AG08395 (cell line): ENCODE data around the gene ERCC1.

Experiments
- DNase-seq: peaks from one replicate; pipeline ENCODE4 v3.0.0; 2012; ENCODE audit warnings: mixed read lengths, low spot score

Gene ERCC1

DNA sequence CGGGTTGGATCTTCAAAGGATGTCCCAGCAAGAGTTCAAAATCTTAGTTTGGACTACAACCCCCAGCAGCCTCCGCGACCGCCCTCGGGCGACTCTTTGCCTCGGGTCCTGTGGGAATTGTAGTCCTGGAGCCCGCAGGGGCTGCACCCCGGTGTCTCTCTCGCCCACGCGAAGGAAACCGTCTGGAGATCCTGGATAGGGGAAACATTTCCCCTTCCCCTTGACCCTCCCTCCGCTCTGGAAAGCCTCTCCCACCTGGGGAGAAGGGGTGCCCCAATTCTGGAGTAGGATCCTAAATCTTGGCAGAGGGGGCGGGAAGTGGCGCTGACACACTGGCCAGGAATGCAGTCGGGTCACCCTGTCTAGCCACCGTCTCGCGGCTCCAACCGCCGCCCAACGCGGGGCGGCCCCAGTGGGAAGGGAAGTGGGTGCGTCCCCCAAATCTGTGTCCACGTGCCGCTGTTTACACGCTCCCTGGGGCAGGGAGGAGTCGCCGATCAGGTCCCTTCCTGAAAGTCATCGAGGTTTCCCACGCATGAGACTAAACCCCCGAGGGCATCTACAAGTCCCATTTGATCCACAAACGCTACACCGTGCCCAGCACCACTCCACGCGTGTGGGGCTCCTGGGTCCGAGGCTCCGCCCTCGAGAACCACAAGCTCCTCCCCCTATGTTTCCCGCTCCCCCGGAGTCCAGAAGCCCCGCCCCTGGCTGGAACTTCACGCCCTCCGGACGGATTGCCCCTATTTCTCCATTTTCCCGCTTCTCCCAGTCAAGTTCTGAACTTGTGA is 18.1 kb downstream of the ERCC1 start:
- peak; percentile 92 for DNase-seq

DNA sequence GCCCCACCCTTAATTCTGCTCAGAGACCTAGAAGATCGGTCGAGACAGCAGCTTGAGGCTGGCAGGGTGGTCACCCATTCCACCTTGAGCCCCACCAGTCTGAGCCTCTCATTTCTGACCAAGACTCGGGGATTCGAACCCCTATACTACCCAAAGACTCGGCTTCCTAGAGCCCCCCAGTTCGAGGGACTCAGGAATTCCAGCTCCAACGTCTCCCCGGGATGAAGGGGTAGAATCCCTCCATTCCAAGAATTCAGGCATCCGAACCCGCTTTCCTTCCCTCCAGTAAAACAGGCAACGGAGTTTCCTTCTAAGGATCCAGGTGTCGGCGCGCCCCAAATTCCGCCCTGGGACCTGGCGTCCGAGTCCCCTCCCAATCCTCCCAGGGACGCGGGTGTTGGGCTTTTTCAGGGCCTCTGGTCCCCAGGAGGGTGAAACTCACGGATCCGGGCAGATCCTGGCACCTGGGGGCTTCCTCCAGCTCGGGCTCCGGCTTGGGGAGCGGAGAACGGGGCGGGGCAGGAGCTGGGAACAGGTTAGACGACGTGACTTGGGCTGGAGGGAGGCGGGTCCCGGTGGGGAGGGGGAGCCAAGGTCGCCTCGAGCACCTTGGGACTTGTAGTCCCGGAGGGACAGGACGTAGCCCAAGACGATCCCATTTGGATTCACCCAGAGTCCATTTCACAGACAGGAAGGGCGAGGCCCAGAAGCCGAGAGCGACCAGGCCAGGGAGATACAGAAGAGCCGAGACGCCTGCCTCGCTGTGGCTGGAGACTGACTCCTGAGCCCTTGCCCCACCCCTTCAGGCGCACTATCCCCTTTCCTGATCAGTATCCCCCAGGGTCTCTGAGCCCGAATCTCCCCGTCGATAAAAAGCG is 18.9 kb downstream of the ERCC1 start, which contains the start of gene PPP1R13L:
Gene PPP1R13L (minus strand): TSS at position 513 of the 878 bp plus-strand sequence. CDS start 6,751 bp downstream, outside the sequence.
- DNase-seq, result peak; percentile 40

DNA sequence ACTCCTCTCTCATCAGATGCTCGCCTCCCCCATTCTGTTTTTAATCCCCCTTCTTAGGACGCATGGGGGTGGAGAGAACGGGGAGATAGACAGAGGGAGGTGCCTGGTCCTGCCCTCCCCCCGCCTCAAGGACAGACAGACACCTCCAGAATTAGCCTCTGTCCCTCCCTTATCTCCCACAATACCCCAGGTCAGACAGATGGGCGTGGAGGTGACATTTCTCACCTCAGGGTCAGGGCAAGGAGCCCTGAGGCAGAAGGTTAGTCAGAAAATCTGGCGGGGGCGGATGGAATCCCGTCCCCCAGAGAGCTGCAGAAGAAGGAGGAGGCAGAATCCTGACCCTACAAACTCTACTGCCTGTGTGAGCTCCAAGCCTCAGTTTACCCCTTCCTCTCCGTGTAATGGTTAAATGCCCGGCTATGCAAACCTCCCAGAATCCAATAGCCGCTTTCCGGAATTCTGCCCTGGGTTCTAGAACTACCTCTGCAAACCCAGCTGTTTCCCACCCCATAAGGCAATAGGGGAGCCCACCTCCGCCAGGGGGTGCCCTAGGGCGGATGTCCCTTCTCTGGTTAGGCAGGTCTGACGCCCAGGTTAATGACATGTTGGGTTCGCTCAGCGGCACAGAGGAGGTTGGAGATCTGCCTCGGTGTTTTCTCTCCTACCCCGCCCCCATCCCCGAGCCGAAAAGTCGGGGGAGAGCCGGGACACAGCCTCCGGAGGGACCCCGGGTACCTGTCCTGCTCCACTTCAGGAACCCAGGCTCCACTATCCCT is 19.7 kb downstream of the ERCC1 start:
- DNase-seq, result no peak

DNA sequence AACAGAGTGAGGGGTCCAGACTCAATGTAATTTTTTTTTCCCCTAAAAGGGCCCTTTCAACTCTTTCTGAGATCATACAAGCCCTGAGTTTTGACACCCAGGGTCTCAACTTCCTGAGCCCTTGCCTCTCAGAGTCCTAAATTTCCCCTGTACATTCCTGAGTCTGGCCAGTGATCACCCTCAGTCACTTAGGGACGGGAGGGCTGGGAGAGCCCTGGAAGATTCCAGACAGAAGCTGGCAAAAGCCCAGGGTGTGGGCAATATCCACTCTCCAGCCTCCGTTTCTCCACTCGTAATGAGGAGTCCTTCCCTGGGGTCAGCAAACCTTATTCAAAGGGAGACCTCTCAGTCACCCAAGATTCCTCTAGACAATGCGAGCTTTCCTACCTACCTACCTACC is 20.4 kb downstream of the ERCC1 start:
- DNase-seq, result no peak

DNA sequence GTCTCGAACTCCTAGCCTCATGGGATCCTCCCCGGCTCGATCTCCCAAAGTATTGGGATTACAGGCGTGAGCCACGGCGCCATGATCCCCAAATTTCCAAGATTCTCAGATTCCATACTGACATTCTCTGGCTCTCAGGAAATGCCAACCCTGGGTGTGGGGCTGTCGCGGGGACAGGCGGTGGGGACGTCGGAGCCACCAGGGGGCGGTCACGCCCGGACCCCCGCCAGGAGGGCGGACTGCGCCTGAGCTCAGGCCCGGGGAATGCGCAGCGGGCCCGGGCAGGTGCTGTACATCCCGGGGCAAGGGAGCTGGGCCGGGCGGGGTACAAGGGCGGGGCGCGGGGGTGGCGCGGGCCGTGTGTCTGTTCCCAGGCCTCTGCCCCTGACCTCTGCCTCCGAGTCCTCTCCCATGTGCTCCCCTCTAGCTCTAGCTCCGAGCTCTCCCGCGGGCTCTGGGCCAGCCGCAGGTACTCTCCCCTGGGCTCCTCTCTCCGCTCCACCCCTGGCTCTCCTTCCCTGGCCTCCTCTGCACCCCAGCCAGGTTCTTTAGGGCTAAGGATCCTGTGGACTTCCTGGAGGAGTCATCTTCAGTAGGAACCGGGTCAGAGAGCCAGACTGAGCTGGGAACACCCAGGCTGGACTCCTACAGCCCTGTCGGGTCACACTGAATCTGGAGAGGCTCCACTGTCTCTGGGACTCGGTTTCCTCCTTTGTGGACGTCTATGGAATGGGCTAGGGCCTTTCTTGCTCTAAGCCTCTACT is 21.2 kb downstream of the ERCC1 start:
- peak; percentile 51 for DNase-seq

DNA sequence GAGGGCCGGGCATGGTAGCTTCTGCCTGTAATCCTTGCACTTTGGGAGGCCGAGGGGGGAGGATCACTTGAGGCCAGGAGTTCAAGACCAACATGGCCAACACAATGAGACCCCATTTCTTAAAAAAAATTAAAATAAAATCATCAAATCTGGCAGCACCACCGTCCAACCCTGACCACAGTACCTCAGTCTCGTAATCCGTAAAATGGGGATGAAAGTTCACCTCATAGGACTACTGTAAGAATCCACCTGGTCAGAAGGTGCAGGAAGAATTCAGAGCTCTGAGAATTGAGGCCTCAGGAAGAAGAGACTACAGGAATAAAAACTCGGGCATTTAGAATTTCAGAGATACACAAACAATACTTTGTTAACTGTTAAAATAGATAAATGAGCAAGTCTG is 21.9 kb downstream of the ERCC1 start:
- DNase-seq, result no peak

DNA sequence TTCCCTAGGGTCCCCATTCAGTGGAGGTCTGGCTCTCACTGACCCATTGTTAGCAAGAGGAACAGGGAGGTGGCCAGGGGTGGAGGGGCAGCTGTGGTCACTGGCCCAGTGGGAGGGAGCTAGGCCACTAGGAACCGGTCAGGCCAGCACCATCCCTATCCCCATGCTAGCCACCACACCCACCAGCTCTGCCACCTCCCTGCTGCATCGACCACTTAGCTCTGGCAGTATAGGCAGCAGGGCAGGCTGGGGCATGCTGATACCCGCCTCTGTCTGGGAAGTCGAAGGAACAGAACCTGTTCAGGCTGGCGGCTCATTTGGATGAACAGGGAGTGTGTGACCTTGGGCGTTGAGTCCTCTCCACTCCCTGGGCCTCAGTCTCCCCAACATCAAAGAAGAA is 23.5 kb downstream of the ERCC1 start:
- no peak for DNase-seq

DNA sequence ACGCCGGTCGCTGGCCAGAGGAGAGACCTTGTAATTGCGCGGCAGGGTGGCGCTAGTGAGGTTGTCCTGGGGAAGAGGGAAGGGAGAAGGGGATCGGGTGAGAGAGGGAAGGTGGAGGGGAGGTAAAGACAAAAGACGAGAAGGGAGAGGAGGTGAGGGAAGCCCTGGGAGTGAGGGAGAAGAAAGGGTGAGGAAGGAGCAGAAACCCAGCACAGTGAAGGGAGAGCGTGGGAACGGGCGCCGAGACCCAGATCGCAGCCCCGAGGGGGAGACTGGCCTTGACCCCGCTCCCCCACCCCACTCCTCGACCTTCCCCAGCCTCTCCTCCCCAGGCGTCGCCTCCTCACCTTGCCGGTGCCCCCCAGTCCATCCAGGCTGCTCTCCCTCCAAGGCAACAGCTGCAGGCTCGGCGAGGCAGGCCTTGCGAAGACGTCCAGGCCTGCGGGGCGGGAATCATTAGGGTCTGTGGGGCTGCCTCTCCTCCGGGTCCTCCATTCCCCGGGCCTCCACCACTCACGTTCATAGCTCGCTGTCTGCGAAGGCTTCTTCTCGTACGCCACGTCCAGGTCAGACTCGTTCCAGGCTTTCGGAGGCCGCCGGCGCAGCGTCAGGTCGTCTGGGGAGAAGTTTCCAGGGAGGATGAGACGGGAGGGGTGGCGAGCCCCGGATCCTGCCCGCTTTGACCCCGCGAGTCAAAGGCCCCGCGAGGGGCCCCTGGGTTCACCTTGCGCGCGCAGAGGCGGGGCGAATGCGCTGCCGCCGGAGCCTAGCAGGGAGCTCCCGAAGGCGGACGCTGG is 27.7 kb downstream of the ERCC1 start:
- no peak for DNase-seq

DNA sequence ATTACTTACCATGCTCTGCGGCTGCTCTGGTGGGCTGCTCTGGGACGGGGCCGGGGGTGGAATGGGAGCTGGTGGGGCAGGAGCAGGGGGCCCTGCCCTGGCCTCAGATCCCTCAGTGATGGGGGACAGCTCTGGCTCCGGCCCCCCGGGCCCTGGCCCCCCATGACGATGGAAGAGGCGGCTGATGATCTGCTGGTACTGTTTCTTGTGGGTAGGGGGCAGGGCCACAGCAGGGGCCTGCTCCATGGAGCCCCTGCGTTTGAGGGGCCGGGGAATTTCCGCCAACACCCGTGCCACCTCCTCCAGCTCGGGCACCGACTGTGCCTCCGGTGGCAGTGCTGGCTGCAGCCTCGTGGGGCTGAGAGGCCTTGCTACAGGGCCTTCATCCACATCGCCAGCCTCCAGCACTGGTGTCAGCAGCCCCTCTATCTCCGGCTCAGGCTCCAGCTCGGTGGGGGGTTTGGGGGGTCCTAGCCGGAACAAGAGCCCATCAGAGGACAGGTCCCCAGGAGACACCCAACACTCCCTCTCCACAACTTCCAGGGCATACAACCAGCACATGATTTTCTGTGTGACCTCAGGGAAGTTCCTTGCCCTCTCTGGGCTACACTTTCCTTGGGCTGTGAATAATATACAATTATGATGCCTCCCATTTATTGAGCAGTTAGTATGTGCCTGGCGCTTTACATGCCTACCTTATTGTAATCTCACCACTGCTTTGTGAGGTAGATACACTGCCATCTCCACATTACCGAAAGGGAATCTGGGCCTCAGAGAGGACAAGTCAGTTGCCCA is 31.6 kb downstream of the ERCC1 start:
- DNase-seq, result no peak

DNA sequence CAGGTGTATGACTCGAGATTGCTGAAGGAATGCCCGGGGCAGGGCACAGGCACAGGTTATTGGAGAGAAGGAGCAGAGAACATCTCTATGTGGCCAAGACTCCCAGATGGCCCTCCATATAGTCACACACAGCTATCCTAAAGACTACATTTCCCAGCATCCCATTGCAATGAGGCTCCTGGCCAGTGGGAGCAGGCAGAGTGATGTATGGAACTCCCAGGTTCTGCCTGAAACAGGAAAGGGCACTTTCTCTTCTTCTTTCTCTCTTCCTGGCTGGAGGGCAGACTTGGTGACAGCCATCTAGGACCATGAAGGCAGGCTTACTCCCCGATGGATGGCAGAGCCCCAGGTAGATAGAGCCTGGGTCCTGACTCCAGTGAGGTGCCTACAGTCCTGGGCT is 32.4 kb downstream of the ERCC1 start:
- DNase-seq, result no peak

DNA sequence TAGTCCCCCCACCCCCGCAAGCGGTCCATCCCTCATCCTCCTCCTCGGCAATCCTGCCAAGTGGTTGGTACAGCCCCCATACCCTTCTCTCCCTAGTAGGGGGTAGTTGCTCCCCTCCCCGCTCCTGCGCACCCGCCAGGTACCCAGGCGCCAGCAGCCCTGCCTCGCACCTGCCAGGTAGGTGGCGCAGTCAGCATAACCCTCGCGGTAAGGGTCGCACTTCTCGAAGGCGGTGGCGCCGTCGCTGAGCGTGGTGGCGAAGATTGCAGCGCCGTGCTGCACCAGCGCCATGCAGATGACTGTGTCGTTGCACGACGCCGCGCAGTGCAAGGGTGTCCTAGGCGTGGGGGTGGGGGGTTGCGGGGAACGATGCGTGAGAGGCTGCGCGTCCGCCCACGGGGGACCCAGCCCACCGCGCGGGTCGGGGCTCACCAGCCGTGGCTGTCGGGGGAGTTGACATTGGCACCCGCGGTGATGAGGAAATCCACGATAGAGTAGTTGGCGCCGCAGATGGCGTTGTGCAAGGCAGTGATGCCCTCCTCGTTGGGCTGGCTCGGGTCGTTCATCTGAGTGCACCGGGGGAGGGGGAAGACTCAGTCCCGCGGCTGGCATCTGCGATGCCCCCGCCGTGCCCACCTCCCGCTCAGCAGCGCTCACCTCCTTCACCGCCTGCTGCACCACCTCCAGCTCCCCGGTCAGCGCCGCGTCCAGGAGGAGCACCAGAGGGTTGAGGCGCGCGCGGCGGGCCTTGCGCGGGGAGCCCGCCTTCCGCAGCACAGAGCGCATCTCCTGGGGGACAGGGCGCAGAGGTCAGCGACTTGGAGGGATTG is 38.1 kb downstream of the ERCC1 start:
- no peak for DNase-seq

DNA sequence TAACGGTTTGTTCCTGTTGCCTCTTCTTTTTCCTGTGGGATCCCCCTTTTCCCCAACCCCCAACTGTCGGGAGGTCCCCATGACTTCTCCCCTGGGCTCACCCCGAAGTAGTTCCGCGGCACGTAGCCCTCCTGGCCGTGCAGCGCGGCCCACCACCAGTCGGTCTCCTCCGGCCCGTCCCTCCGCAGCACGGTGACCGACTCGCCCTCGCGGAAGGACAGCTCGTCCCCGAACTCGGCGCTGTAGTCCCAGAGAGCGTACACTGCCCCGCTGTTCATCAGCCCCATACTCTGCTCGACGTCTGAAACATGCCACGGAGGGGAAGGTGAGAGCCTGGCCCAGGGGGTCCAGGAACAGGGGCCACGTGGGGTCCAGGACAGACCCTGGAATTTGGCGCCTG is 41.3 kb downstream of the ERCC1 start:
- no peak for DNase-seq

DNA sequence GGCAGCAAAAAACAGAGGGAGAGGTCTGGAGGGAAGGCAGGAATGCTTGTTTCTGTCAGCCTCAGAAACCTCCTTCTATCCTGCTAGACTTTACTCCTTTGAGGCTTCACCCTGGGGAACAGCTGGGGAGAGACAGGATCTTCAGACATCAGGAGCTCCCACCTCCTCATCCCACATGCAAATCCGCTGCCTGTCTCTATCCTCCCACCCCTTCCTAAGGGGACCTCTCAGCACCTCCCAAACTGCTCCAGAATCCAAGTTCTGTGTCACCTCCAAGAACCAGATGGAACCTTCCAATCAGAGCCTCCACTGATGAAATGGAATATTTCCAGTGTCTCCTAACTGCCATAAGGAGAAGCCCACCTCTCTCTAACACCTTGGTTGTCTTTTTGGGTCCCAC is 43.6 kb downstream of the ERCC1 start:
- no peak for DNase-seq

DNA sequence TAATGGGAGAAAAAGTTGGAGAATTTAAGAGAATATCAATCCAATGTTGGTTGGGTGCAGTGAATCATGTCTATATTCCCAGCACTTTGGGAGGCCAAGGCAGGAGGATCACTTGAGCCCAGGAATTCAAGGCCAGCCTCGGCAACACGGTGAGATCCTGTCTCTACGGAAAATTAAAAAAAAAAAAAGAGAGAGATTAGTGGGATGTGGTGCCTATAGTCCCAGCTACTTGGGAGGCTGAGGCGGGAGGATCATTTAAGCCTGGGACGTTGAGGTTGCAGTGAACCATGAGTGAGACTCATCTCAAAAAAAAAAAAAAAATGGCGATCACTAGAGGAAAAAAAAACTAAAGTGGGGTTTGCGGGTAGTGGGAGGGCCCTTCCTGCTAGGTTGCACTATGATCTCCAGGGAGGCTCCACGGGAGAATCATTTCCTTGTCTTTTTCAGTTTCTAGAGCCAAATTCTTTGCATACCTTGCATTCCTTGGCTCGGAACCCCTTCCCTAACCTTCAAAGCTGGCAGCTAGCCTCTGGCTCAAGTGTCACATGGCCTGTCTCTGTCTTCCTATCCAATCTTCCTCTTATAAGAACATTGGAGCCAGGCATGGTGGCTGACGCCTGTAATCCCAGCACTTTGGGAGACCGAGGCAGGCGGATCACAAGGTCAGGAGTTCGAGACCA is 47.5 kb downstream of the ERCC1 start:
- DNase-seq, result peak; percentile 90

DNA sequence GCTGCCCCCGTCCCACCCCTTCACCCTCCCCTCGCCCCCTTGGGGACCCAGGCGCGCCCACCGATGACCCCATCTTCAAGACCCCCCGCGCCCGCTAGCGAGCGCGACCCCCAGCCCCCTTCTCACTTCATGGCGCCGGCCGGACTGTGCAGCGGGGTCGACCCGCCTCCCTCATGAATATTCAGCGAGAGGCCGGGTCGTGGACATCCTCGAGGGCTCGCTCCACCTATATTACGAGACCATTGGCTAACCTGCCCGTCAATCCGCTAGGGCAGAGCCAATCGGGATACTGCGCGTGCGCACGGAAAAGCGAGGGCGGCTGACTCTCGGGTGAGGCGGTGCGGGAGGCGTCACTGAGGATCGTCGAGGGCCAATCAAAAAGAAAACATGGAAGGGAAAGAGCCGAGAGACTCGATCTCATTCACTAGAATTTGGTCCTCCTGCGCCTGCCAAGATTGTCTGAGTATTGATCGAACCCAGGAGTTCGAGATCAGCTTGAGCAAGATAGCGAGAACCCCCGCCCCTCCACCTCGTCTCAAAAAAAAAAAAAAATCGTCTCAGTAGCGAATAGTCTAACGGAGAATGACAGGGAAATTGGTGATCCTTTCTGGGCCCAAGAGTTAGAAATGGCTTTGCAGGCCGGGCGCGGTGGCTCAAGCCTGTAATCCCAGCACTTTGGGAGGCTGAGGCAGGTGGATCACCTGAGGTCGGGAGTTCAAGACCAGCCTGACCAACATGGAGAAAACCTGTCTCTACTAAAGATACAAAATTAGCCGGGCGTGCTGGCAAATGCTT is 53.1 kb downstream of the ERCC1 start, which contains the start of gene ERCC2:
Gene ERCC2 (minus strand): TSS at position 164 of the 795 bp plus-strand sequence. CDS start 33 bp downstream, at position 131.
- peak; percentile 100 for DNase-seq

DNA sequence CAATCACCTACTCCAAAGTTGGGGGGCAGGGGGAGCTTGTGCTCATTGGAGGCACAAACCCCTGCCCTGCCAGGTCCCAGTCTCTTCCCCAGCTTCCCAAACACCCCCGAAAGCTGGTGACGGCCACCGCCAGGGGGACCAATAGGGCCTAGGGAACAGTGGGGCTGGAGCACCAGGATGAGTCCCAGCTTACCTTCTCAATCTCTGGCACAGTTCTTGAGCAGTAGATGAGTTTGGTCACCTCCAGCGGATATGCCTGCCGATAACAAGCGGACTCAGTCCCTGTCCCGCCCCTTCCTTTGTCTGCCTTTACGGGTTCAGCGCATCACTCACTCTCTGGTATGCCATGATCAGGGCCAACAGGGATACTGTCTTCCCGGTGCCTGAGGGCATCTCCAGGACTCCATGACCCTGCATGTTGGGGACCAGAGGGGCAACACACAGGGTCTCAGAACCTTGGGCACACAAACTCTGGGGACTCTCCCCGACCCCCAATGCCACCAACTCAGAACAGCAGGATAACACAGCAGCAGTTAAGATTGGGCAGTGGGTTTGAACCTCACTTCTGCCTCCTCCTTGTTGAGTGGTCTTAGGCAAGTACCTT is 54.9 kb downstream of the ERCC1 start:
- no peak for DNase-seq

DNA sequence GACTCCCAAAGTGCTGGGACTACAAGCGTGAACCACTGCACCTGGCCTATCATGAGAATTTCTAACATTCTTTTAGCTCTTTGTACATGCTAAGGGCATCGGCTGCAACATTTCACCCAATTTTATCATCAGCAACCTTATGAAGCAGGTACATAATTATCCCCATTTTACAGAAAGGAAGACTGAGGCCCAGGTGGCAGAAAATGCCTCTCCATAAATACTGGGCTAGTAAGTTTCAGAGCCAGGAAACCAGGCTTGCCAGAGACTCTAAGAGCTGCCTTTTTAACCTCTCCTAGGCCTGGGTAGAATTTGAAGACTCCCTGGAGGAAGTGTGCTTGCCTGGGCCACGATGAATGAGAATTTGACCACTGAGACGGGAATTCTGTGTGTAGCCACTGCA is 55.6 kb downstream of the ERCC1 start:
- no peak for DNase-seq
